NCI-H460 (cell line): ENCODE results near the gene ERO1B. TPM values are rescaled to one million over a fixed set of nuclear protein-coding genes. Genes with fewer than 3 reads are reported as not detected.
"Not testable (repeated sequence)": the region's sequence is repeated elsewhere in the genome, so short reads cannot be mapped to it uniquely, and the experiment has no call there.

Experiments used
- DNase-seq: peaks from one replicate; pipeline ENCODE4 v3.0.0-alpha.2; 2016; ENCODE audit warnings: low read depth; ENCODE audit errors: extremely low read depth
- small RNA-seq, 2 experiments: library from RNA; depleted of rRNA; stranded (forward); fragments of <200 nt; gene quantifications; one replicate each; pipeline ENCODE3, GENCODE V24; 2014
- total RNA-seq: library from RNA; depleted of rRNA; stranded (reverse); fragments of >200 nt; shearing (Covaris generic); gene quantifications from 2 replicates; pipeline ENCODE4 v1.2.3, GENCODE V29; 2014; rRNA removed

ERO1B gene
- total RNA-seq, 1 experiment from 2014 or later = 16.7 TPM

GRCh38 chr1:236193184-236193583 is 88.6 kb downstream of the ERO1B start:
- DNase-seq = no peak

- not testable (repeated sequence) for DNase-seq
Measured at GRCh38 chr1:236188084-236188483, 93.7 kb downstream of the ERO1B start.

GRCh38 chr1:236186471-236186870 is 95.3 kb downstream of the ERO1B start:
- not testable (repeated sequence) for DNase-seq

GRCh38 chr1:236185687-236186086 is 96.1 kb downstream of the ERO1B start:
- DNase-seq = no peak

- no peak for DNase-seq
Measured at GRCh38 chr1:236181059-236181458, 100.7 kb downstream of the ERO1B start.

- DNase-seq = no peak
Measured at GRCh38 chr1:236179634-236180033, 102.1 kb downstream of the ERO1B start.

GRCh38 chr1:236176337-236177336 is 105.1 kb downstream of the ERO1B start:
- DNase-seq = no peak

GRCh38 chr1:236175642-236176336 is 106.0 kb downstream of the ERO1B start:
- DNase-seq = no peak

- no peak for DNase-seq
Measured at GRCh38 chr1:236173174-236173767, 108.5 kb downstream of the ERO1B start.

- DNase-seq = no peak
Measured at GRCh38 chr1:236172041-236172579, 109.6 kb downstream of the ERO1B start.

- peak; percentile 9 for DNase-seq
Measured at GRCh38 chr1:236168716-236169429, 112.9 kb downstream of the ERO1B start.

- DNase-seq = no peak
Measured at GRCh38 chr1:236167578-236167977, 114.2 kb downstream of the ERO1B start.

- no peak for DNase-seq
Measured at GRCh38 chr1:236167154-236167553, 114.6 kb downstream of the ERO1B start.

GRCh38 chr1:236166041-236166440 is 115.7 kb downstream of the ERO1B start:
- no peak for DNase-seq

Small RNA genes lying within 50 kb of the gene (small RNA-seq; reads per million reads assigned to genes)
- gene RNU2-70P = 1.3 to 14.7 reads per million in 2 experiments

Other genes with a start within 250 kb of the ERO1B start
- 0.15 TPM in 1 of 2 replicates, not detected in the other for gene NID1, start 216.9 kb downstream of the ERO1B start, total RNA-seq
- 6.5 and 6.9 TPM in 2 replicates for gene GPR137B, start 139.4 kb downstream of the ERO1B start, total RNA-seq
- 0.12 and 0.52 TPM in 2 replicates for gene EDARADD, start 112.3 kb upstream of the ERO1B start, total RNA-seq
- gene LGALS8, start 242.0 kb upstream of the ERO1B start, total RNA-seq = 216 and 226 TPM in 2 replicates